NCI-H82 (cell line): ENCODE measurements around the gene SDC4.
A peak's percentile ranks its signal among the peaks of the same experiment; 100 is the strongest.

Source experiments
- DNase-seq: peaks from one replicate; lab custom pipeline; 2025; lab: John Stamatoyannopoulos, UW

SDC4 gene

DNA sequence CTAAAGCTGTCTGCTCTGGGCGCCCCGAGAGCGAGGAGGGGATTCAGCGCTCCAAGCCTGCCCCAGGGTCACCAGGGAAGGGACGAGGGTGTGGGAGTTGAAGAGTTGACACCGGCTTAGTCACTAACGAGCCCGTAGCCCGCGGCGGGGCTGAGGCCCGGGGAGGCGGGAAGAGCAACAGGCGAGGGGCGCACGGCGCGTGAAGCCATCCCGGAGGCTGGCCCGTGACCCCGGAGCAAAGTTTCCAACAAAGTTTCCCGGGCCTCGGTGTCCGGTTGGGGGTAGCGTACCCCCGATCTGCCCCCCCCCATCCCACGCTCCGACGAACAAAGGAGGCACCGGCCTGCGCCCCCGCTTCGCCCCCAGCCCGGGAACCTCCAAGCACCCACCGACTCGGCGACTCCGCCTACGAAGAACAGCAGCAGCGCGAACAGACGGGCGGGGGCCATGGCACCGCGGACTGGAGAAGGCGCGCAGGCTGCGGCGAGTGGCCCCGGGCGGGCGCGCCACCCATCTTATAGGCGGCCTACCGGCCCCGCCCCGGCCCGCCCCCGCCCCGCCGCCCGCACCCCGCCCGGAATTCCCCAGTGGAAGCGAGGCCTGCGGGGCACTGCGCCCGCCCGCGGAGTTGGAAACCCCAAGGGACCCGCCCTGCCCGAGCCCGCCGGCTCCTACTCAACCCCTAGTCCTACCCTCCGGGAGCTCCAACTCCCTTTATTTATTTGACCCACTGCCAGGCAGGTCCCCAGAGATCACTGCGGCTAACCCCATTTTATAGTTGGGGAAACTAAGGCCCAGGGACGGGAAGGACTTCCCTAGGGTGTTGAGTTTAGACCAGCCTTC, at the start of gene SDC4:
SDC4 (minus strand) TSS at position 489 of the 843 bp plus-strand sequence; CDS start at position 449, 40 bp downstream.
- DNase-seq: peak; percentile 75

DNA sequence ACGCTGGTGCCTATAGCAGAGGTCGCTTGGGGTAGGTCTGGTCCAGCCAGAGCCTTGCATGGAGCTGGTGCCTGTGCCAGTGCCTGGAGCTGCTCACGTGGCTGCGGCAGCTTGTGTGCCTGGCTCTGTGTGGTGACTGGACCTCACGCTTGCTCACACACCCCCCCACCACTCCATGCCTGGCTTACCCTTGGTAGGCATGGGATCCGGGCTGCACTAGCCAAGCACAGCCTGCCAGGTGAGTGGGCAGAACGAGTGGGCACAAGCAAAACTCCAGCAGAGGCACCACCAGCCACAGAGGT, 46.8 kb upstream of the SDC4 start:
- no peak for DNase-seq

GRCh38 chr20:45394221-45395113, 46.2 kb upstream of the SDC4 start:
- no peak for DNase-seq

- peak; percentile 42 for DNase-seq
These were observed 44.5 kb upstream of the SDC4 start for GRCh38 chr20:45392733-45393132.

DNA sequence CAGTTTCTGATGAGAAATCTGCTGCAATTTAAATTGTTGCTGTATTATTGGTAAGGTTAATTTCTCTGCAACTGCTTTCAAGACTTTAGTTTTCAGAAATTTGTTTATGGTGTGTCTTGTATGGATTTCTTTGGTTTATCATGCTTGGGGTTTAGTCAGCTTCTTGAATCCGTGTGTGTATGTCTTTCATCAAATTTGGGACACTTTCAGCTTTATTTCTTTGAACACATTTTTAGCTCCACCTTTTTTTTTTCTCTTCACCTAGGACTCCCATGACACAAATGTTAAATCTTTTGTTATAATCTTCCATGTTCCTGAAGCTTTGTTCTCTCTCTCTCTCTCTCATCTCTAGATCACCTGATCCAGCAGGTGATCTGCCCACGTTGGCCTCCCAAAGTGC, 43.3 kb upstream of the SDC4 start:
- no peak for DNase-seq

DNA sequence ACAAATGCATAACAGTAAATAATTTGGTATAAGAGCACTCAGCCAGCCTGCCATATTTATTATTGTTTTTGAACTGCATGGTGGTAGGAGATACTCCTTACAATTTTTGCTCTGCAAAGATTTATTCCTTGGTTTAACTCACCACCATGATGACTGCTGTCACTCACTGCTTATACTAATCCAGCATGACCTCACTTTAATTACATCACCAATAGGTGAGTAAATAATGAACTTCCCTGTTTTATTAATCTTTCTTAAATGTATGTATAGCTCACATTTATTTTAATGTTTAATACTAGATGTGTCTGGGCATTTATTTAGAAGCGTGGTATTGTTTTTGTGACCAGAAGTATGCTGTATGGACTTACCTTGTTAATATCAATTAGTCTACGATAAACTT, 42.7 kb upstream of the SDC4 start:
- no peak for DNase-seq

GRCh38 chr20:45387274-45387673, 39.0 kb upstream of the SDC4 start:
- no peak for DNase-seq

GRCh38 chr20:45378191-45378590, 30.0 kb upstream of the SDC4 start, which contains the start of gene TP53TG5:
Gene TP53TG5, minus strand, starts transcription at chr20:45378325. Its CDS starts 89 bp downstream, at chr20:45378236.
- peak; percentile 63 for DNase-seq

DNA sequence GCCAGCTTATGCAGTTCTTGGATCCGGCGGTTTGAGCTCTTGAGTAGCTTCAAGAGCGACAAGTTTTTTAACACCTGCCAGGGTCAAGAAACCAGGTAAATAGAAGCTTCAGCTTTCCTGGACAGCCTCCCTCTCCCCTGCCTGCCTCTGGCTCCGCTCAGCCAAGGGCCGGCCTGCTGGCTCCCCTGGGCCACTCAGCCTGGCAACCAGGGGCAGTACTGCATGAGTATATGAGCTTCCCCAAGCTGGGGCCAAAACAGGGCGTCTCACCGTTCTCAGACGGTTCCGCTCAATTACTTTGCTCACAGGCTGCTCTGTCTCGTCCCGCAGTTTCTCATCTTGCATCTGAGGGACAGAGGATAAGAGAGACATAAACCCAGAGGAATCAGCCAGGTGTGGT, 29.0 kb upstream of the SDC4 start:
- DNase-seq: no peak

DNA sequence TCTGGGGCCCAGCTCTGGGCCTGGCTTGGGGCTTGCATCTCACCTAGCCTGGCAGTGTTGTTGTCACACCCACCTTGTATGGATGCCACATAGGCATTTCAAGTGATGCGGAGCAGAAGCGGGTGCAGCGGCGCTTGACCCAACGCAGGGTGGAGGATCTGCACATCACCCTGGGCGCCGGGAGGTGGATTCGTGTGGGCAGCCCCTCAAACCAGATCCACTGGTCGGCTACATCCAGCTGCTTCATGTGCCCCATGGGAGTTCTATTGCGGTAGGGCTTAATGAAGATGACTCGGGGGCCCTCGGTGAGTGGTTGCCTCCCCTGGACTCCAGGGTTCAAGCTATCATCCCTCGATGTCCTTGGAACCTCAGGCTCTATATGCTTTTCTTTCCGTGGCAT, 26.7 kb upstream of the SDC4 start:
- no peak for DNase-seq

- DNase-seq: no peak
These were observed 25.9 kb upstream of the SDC4 start for GRCh38 chr20:45374101-45374467.

GRCh38 chr20:45373353-45374100, 25.3 kb upstream of the SDC4 start:
- DNase-seq: peak; percentile 93

DNA sequence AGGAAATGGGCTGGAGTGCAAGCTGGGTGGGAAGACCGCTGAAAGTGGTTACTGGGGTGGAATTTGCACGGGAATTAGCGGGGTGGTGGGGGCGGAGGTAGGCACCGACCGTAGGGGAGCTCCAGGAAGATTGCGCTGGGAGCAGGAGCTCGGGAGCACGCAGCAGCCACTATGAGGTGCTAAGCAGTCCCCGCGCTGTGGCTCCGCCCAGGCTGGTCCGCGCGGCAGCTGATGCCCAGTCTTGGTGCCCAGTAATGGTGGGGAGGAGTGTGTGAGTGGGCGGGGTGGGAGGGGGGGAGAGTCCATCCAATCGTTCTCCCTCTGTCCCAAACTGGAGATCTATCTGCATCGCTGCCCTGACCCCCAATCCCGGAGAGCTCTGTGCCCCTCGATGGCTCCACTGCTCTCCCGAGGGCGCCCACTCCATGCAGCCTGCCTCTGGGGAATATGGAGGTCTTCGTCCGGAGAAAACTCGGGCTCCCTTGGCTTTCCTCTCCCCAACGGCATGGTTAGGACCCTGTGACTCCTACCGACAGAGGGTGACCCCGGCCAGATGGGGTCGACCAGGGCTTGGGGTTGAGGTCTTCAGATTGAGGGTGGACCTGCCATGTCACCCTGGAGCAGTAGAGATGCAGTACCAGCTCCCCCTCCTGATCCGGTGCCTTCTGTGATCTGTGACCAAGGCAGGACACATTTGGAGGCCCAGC, 24.6 kb upstream of the SDC4 start:
- no peak for DNase-seq

DNA sequence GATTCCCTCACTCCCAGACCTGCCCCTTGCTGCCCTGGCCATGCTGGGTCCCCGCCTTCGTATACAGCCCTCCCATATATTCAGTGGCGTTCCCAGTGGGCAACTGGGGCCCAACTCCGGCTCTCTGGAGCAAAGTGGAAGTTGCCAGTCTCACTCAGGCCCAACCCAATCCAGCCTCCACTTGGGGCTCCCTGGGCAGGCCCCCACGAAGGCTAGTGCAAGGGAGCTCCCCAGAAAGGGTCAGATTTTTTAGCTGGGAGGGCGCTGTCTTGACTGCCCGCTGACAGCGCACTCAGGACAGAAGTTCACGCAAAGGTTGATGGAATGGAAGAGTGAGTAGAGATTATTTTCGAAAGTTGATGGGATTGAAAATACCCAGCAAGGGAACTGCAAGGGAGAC, 24.0 kb upstream of the SDC4 start:
- no peak for DNase-seq

DNA sequence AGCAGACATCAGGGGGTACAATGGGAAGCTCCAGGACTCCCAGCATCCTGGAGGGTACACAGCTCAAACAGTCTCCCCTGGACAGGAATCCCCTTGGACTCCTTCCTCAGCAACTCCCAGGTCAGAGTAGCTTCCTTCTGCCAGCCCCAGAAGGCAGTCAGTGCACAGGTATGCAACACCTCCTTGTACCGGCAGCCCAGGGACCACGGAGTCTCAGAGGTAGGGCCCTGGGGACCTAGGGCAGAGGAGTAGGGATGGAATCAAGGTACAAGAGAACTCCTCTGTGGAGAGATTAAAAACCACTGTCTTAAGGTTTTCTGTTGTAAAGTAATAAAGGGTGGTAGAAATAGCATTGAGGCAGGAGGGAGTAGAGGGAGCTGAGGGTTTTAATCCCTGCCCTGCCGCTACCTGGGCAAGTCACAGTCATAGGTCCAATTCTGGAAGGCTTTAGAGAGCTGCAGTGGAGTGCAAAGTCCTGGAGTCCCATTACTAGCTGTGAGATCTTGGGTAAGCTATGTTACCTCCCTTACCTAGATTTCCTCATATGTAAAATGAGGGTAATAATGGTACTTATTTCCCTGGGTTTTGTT, 22.4 kb upstream of the SDC4 start:
- no peak for DNase-seq

DNA sequence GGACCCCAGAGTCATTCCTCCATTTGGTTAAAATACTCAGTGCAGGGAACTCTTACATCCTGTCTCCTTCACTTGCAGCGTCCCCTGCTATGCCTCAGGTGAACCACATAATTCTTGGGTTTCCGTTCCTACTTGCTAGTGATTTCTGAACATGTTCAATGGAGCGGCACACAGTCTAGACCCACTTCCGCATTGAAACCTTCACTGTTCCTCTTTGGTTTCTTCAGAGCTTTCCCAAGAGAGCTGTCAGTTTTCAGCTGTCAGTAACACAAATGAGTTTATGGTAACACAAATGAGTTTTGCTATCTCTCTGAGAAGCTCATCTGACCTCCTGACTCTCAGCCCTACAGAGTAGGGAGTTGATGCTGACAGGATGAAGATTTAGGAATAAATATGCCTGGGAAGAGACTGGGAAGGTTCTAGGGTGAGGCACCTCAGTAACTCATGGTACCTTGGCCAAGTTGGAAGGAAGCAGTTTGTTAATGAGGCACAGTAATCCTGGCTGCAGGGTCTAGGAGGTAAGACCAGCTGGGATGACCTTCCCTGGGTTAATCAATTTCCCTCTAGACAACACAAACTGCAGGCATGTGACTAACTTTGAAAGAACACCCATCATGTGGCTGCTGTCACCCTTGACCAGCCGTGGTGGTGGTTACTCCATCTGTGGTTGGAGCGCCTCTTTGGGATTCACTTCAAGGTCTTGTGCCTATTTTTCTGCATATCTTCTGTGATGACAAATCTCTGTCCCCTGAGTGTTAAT, 20.2 kb upstream of the SDC4 start:
- DNase-seq: no peak

DNA sequence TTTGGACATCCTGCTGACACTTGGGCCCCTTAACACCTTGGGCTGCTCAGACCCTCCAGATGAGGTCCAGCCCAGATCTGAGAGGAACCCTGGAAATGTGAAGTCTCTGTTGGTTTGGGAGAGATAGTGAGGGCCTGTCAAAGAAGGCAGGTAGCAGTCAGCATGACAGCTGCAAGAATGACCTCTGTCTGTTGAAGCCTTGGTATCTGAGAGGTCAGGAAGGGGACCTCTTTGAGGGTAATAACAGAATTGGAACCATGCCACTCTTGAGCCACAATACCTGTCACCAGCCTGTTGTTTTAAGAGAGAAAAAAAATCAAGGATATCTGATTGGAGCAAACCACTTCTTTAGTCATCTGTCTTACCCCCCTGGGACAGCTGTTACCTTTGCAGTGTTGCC, 18.9 kb upstream of the SDC4 start:
- no peak for DNase-seq

GRCh38 chr20:45366631-45367030, 18.4 kb upstream of the SDC4 start:
- DNase-seq: no peak

GRCh38 chr20:45366192-45366591, 18.0 kb upstream of the SDC4 start:
- DNase-seq: no peak

DNA sequence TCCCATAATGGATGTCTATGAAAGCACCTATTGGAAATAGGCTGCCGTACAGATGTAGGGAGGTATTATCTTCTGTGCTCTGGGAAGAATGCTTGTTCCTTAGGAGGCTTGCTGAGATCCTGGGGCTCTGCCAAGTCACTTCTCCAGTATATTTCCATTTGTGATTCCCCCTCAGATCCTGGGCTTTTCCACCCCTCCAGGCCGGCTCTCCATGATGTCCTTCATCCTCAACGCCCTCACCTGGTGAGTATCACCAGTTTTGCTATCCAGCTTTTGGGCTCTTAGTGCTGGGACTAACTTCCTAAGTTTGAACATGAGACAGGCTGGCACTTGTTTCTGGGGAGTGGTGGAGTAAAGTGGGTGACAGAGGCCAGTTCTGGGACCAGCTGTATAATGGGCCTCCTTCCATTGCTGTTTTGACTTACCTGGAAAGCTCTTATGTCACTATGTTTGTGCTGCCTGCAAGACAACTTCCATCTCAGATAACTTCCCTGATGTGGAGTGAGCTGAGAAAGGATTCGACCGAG, 17.3 kb upstream of the SDC4 start:
- no peak for DNase-seq
